Activated T-cell treated with anti-CD3 and anti-CD28 coated beads for 4 hours (primary cell): ENCODE results near the gene SNRNP25.
"Not testable (repeated sequence)": the region's sequence is repeated elsewhere in the genome, so short reads cannot be mapped to it uniquely, and the experiment has no call there.

Source experiments
- DNase-seq: peaks from one replicate; pipeline ENCODE4 v3.0.0-alpha.2; 2020

The SNRNP25 gene

GRCh38 chr16:53346-54236, at the start of gene SNRNP25, which contains the start of gene POLR3K:
SNRNP25 (plus strand) TSS chr16:53828; CDS start chr16:54017, 189 bp downstream.
POLR3K (minus strand) TSS chr16:53608; CDS start chr16:53586, 22 bp downstream.
- DNase-seq = peak; percentile 96

- no peak for DNase-seq
Observed at GRCh38 chr16:9903-10665, 43.5 kb upstream of the SNRNP25 start.

GRCh38 chr16:10772-11171, 42.9 kb upstream of the SNRNP25 start:
- peak; percentile 79 for DNase-seq

- DNase-seq = not testable (repeated sequence)
Observed at GRCh38 chr16:17062-17765, 36.4 kb upstream of the SNRNP25 start.

- DNase-seq = not testable (repeated sequence)
Observed at GRCh38 chr16:20886-21285, 32.7 kb upstream of the SNRNP25 start.

- DNase-seq = not testable (repeated sequence)
Observed at GRCh38 chr16:24151-24550, 29.5 kb upstream of the SNRNP25 start.

GRCh38 chr16:25926-26348, 27.7 kb upstream of the SNRNP25 start:
- not testable (repeated sequence) for DNase-seq

GRCh38 chr16:30627-31026, 23.0 kb upstream of the SNRNP25 start:
- not testable (repeated sequence) for DNase-seq

GRCh38 chr16:33154-33876, 20.3 kb upstream of the SNRNP25 start:
- not testable (repeated sequence) for DNase-seq

GRCh38 chr16:33877-34647, 19.6 kb upstream of the SNRNP25 start:
- no peak for DNase-seq

GRCh38 chr16:34648-34987, 19.0 kb upstream of the SNRNP25 start:
- no peak for DNase-seq

GRCh38 chr16:35011-35677, 18.5 kb upstream of the SNRNP25 start:
- DNase-seq = no peak

GRCh38 chr16:35678-36305, 17.8 kb upstream of the SNRNP25 start:
- DNase-seq = no peak

GRCh38 chr16:36336-36984, 17.2 kb upstream of the SNRNP25 start:
- no peak for DNase-seq

GRCh38 chr16:37511-37910, 16.1 kb upstream of the SNRNP25 start:
- DNase-seq = no peak

GRCh38 chr16:38206-38605, 15.4 kb upstream of the SNRNP25 start:
- DNase-seq = not testable (repeated sequence)

- peak; percentile 22 for DNase-seq
Observed at GRCh38 chr16:38941-39892, 14.4 kb upstream of the SNRNP25 start.

- no peak for DNase-seq
Observed at GRCh38 chr16:41439-42068, 12.1 kb upstream of the SNRNP25 start.
